ENCODE results near the gene PKIB. TPM values are rescaled to one million over a fixed set of nuclear protein-coding genes. Genes with fewer than 3 reads are reported as not detected.
"Not testable (repeated sequence)": the region's sequence is repeated elsewhere in the genome, so short reads cannot be mapped to it uniquely, and the experiment has no call there.

The PKIB gene
- total RNA-seq, 1 donor from 2014 or later = 3.2 TPM

DNA sequence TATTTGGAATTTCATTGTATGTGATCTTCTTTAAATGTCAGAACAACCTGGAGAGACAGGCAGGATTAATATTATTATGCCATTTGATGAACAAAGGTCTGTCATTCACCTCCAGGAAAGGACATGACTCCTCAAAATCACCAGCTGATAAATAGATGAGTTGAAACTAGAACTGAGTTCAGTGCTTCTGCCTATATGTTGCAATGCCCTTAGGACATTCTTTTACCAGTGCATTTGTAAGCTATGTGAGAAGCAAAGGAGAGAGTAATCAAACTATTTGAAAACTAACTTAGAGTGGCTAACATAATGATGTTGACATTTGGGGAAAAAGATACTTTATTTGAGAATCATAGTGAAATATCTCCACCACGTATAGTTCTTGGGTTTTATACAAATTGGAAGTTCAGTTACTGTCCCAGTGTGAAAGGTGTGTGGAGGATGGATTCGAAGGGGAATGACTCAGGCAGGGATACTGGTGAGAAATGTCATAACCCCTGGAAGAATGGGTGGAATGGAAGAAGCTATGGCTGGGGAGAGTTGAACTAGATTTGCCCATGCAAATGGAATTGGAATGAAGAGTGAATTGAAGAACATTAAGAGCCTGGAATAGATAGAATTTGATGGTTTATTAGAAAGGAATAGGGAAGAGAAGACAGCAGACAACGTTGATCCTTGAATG, 21.5 kb downstream of the PKIB start:
- Histone ChIP-seq H3K36me3 (no peaks in the 10 kb centered on the region), H3K27me3 (ENCODE audit: low read depth) (no peaks in the 10 kb centered on the region), H3K4me3 (no peak overlapping the region), H3K4me1 (no peaks in the 10 kb centered on the region), H3K9me3 (no peaks in the 10 kb centered on the region), H3K27ac (no peak overlapping the region)
- intact Hi-C loops (cut with DNase I) = no loop called here
- TF ChIP-seq, protein P1, sequence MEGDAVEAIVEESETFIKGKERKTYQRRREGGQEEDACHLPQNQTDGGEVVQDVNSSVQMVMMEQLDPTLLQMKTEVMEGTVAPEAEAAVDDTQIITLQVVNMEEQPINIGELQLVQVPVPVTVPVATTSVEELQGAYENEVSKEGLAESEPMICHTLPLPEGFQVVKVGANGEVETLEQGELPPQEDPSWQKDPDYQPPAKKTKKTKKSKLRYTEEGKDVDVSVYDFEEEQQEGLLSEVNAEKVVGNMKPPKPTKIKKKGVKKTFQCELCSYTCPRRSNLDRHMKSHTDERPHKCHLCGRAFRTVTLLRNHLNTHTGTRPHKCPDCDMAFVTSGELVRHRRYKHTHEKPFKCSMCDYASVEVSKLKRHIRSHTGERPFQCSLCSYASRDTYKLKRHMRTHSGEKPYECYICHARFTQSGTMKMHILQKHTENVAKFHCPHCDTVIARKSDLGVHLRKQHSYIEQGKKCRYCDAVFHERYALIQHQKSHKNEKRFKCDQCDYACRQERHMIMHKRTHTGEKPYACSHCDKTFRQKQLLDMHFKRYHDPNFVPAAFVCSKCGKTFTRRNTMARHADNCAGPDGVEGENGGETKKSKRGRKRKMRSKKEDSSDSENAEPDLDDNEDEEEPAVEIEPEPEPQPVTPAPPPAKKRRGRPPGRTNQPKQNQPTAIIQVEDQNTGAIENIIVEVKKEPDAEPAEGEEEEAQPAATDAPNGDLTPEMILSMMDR (IDR thresholded peaks at IDR 0.05) = no peak
- ATAC-seq (no peak), DNase-seq (no peak)

DNA sequence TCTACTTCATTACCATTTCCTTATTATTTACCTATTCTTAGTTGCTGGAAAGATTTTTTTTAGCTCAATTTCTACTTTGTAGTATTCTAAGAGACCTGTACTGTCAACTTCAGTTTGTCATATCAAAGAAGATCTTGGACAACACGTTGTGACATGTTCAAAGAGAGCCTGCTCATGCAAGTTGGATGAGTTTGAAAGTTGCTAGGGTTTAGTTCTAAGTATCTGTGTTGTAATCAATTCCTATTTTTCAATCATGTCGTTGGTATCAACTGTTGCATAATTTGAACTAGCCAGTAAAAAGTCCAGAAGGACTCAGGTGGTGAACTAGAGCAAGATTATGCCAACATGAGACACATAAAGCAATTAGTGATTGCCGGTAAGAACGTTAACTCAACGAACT, 30.2 kb downstream of the PKIB start:
- Histone ChIP-seq H3K4me1 (no peaks in the 10 kb centered on the region), H3K27me3 (ENCODE audit: low read depth) (no peaks in the 10 kb centered on the region), H3K9me3 (no peaks in the 10 kb centered on the region), H3K4me3 (no peak overlapping the region), H3K36me3 (no peaks in the 10 kb centered on the region), H3K27ac (no peak overlapping the region)
- TF ChIP-seq, protein P1 (IDR thresholded peaks at IDR 0.05) = no peak
- no peak for ATAC-seq
- intact Hi-C loops (cut with DNase I) = no loop called here
- DNase-seq = no peak

DNA sequence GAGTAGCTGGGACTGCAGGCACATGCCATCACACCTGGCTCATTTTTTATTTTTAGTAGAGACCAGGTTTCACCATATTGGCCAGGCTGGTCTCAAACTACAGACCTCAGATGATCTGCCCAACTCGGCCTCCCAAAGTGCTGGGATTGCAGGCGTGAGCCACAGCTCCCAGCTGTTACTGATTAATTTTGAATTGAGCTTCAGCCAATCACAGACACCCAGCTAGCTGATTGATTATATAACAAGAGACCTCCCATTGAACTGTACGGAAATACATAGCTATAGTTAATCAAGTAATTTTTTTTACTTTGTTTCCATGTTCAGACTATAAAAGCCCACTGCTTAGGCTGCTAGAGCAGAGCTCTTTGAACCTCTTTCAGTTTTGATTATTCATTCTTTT, 31.6 kb downstream of the PKIB start:
- H3K9me3 ChIP-seq = no peaks in the 10 kb centered on the region
- intact Hi-C loops (cut with DNase I) = no loop called here
- H3K4me1 ChIP-seq = no peaks in the 10 kb centered on the region
- no peaks in the 10 kb centered on the region for H3K36me3 ChIP-seq
- TF ChIP-seq, protein P1 (IDR thresholded peaks at IDR 0.05) = no peak
- H3K4me3 ChIP-seq = no peak overlapping the region
- ATAC-seq (no peak), DNase-seq (no peak)
- H3K27ac ChIP-seq = no peak overlapping the region
- H3K27me3 ChIP-seq (ENCODE audit: low read depth) = no peaks in the 10 kb centered on the region

DNA sequence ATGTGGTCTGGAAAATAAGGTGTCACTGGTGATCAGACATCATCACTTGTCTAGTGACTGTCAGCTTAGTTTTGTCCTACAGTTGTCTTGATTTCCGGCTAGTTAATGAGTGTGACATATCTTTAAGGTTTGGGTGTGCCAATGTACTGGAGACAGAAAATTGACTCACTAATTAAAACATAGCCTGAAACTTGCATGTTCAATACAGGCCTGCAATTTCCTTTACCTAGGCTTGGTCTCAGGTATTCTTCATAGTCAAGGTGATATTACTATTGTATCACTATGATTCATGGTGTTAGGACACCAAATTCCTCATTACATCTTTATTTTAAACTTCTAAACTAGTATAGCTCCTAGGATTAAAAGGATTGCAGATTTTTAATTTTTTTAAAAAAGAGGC, 32.4 kb downstream of the PKIB start:
- ATAC-seq; H3K36me3 ChIP-seq; H3K27ac ChIP-seq; H3K4me3 ChIP-seq; H3K4me1 ChIP-seq; DNase-seq; H3K27me3 ChIP-seq (ENCODE audit: low read depth); H3K9me3 ChIP-seq; intact Hi-C loops (cut with DNase I): not testable (repeated sequence)

DNA sequence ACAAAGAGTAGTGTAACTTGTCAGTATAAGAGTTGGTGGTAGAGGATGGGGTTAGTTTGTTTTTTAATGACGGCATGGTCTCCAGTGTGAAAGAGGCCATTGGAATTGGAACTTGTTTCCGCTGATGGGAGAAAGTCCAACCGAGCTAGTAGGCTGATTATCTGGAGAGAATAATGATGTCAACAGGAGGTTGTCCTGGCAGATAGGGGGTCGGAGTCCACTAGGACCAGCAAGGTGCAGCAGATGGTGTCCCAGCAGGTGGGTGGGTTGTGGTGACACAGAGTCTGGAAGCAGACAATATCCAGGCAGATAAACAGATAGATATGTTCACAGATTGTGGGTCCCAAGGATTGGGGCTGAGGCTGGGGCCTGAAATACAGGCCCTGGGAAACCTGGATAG, 35.1 kb downstream of the PKIB start:
- no peak for ATAC-seq

DNA sequence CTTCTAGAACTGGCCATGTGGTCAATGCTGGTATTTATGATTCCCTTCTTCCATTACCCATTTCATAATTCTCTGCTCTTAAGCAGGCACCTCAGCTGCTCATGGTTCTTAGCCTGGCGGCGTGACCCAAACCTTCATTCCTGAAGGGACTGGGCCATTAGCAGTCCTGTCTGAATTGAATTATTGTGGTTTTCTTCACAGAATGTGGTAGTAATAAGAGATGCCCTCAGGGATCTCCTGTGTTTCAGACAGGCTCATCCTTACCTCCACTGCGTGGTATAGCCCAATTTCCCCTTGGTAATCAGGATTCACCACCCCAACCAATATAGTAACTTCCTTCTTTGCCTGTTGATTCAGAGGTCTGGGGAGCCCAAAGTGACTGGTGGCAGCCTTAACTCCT, 37.6 kb downstream of the PKIB start:
- TF ChIP-seq, protein P1 (IDR thresholded peaks at IDR 0.05) = no peak
- no peaks in the 10 kb centered on the region for H3K4me1 ChIP-seq
- H3K36me3 ChIP-seq = no peaks in the 10 kb centered on the region
- ATAC-seq (no peak), DNase-seq (no peak)
- H3K9me3 ChIP-seq = no peaks in the 10 kb centered on the region
- H3K27ac ChIP-seq = no peak overlapping the region
- no peaks in the 10 kb centered on the region for H3K27me3 ChIP-seq (ENCODE audit: low read depth)
- no peak overlapping the region for H3K4me3 ChIP-seq
- intact Hi-C loops (cut with DNase I) = no loop called here

More for the DNA sequence above, 35.1 kb downstream of the PKIB start:
- H3K9me3 ChIP-seq = no peaks in the 10 kb centered on the region
- no peak overlapping the region for H3K27ac ChIP-seq
- DNase-seq = no peak
- TF ChIP-seq, protein P1 (IDR thresholded peaks at IDR 0.05) = no peak
- no peaks in the 10 kb centered on the region for H3K36me3 ChIP-seq
- intact Hi-C loops (cut with DNase I) = no loop called here
- no peak overlapping the region for H3K4me3 ChIP-seq
- no peaks in the 10 kb centered on the region for H3K27me3 ChIP-seq (ENCODE audit: low read depth)
- H3K4me1 ChIP-seq = no peaks in the 10 kb centered on the region
